OCI-LY3 (cell line): ENCODE results near the gene AGBL1.

ENCODE experiments used
- H2AFZ ChIP-seq: fragments of 200-600, 300-600 bp; shearing (Covaris generic); 2 replicates; pipeline ENCODE4 v1.6.0; 2014; ENCODE audit warnings: antibody characterized with exemption, low read depth, low read length
- H3K27ac ChIP-seq: fragments of 200-600, 300-600 bp; sonication (generic); 2 replicates; pipeline ENCODE4 v1.5.1; 2014; ENCODE audit warnings: mild to moderate bottlenecking, low read length, moderate library complexity, mixed read lengths
- H3K27me3 ChIP-seq: fragments of 200-600, 300-600 bp; sonication (generic); 2 replicates; pipeline ENCODE4 v1.6.1; 2014; ENCODE audit warnings: low read depth, low read length, mixed read lengths
- H3K36me3 ChIP-seq: fragments of 200-600, 300-600 bp; sonication (generic); replicated peaks from 2 replicates; pipeline ENCODE3; 2014; ENCODE audit warnings: low read depth, low read length, mixed read lengths
- H3K4me1 ChIP-seq: fragments of 300-600, 200-600 bp; sonication (generic); 2 replicates; pipeline ENCODE4 v1.6.1; 2014; ENCODE audit warnings: low read length, mixed read lengths
- H3K4me2 ChIP-seq: fragments of 200-600, 300-600 bp; sonication (generic); 2 replicates; pipeline ENCODE4 v1.6.1; 2014; ENCODE audit warnings: low read length, mixed read lengths
- H3K4me3 ChIP-seq: fragments of 300-600, 200-600 bp; sonication (generic); 2 replicates; pipeline ENCODE4 v1.5.1; 2014; ENCODE audit warnings: antibody characterized with exemption, mild to moderate bottlenecking, low read length, moderate library complexity
- H3K79me2 ChIP-seq: fragments of 300-600, 200-600 bp; shearing (Covaris generic); 2 replicates; pipeline ENCODE4 v1.6.1; 2014; ENCODE audit warnings: mild to moderate bottlenecking, low read length, mixed read lengths
- H3K9ac ChIP-seq: fragments of 300-600, 200-600 bp; shearing (Covaris generic); 2 replicates; pipeline ENCODE4 v1.6.0; 2014; ENCODE audit warnings: mild to moderate bottlenecking, low read length, moderate library complexity
- H3K9me3 ChIP-seq: fragments of 200-600, 300-600 bp; shearing (Covaris generic); 2 replicates; pipeline ENCODE4 v1.6.1; 2014; ENCODE audit warnings: low read length, mixed read lengths; ENCODE audit not compliant: insufficient read depth
- H4K20me1 ChIP-seq: fragments of 200-600, 300-600 bp; sonication (generic); 2 replicates; pipeline ENCODE4 v1.6.1; 2016; ENCODE audit warnings: low read length, mixed read lengths; ENCODE audit not compliant: insufficient read depth
- EZH2phosphoT487 ChIP-seq: fragments of 200-600 bp; shearing (Covaris generic); IDR thresholded peaks from 2 replicates; pipeline ENCODE4 v1.6.1; 2018; ENCODE audit warnings: antibody characterized with exemption, mixed run types, low read depth
- TF ChIP-seq, protein P1 (sequence below): fragments of 200-600, 300-600 bp; sonication (generic); IDR thresholded peaks from 2 replicates; pipeline ENCODE4 v1.5.1; 2014; ENCODE audit warnings: antibody characterized with exemption, low read length, low read depth

Gene AGBL1

GRCh38 chr15:86645925-86646500 is 566.3 kb downstream of the AGBL1 start:
- no peak overlapping the region for H3K9ac ChIP-seq
- TF ChIP-seq EZH2phosphoT487 = no peak
- TF ChIP-seq, protein P1, sequence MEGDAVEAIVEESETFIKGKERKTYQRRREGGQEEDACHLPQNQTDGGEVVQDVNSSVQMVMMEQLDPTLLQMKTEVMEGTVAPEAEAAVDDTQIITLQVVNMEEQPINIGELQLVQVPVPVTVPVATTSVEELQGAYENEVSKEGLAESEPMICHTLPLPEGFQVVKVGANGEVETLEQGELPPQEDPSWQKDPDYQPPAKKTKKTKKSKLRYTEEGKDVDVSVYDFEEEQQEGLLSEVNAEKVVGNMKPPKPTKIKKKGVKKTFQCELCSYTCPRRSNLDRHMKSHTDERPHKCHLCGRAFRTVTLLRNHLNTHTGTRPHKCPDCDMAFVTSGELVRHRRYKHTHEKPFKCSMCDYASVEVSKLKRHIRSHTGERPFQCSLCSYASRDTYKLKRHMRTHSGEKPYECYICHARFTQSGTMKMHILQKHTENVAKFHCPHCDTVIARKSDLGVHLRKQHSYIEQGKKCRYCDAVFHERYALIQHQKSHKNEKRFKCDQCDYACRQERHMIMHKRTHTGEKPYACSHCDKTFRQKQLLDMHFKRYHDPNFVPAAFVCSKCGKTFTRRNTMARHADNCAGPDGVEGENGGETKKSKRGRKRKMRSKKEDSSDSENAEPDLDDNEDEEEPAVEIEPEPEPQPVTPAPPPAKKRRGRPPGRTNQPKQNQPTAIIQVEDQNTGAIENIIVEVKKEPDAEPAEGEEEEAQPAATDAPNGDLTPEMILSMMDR = no peak
- H3K79me2 ChIP-seq = no peaks in the 10 kb centered on the region
- no peaks in the 10 kb centered on the region for H3K36me3 ChIP-seq
- H3K27me3 ChIP-seq = no peaks in the 10 kb centered on the region
- no peaks in the 10 kb centered on the region for H3K4me1 ChIP-seq
- no peaks in the 10 kb centered on the region for H3K9me3 ChIP-seq
- no peak overlapping the region for H2AFZ ChIP-seq
- no peaks in the 10 kb centered on the region for H4K20me1 ChIP-seq
- H3K4me3 ChIP-seq = no peak overlapping the region
- H3K27ac ChIP-seq = no peak overlapping the region
- no peak overlapping the region for H3K4me2 ChIP-seq

GRCh38 chr15:86647810-86648440 is 568.3 kb downstream of the AGBL1 start:
- H3K4me1 ChIP-seq = no peaks in the 10 kb centered on the region
- H3K9me3 ChIP-seq = no peaks in the 10 kb centered on the region
- H2AFZ ChIP-seq = no peak overlapping the region
- H3K4me3 ChIP-seq = no peak overlapping the region
- H4K20me1 ChIP-seq = no peaks in the 10 kb centered on the region
- H3K27me3 ChIP-seq = no peaks in the 10 kb centered on the region
- H3K4me2 ChIP-seq = no peak overlapping the region
- no peak overlapping the region for H3K9ac ChIP-seq
- no peak overlapping the region for H3K27ac ChIP-seq
- TF ChIP-seq, protein P1 = no peak
- no peak for TF ChIP-seq EZH2phosphoT487
- H3K36me3 ChIP-seq = no peaks in the 10 kb centered on the region
- H3K79me2 ChIP-seq = no peaks in the 10 kb centered on the region

DNA sequence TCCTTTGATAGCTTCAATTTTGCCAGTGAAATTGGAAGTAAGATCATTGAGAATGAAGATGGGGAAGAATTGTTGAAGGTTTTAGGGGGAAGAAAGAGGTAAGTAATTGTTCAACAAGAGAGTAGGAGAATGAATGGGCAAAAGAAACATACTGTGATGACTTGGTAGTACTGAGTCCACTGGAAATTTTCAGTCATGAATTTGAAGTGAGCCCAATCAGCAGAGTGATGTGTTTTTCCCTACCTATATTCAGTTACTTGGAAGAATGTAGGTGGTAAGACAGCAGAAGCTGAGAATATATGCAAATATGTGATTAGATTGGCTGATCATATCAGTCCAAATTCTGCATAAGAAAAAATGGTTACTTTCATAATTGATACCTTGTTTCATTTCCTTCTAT is 569.6 kb downstream of the AGBL1 start:
- Histone ChIP-seq H3K79me2 (no peaks in the 10 kb centered on the region), H3K27ac (no peak overlapping the region), H4K20me1 (no peaks in the 10 kb centered on the region), H3K4me3 (no peak overlapping the region), H2AFZ (no peak overlapping the region), H3K4me1 (no peaks in the 10 kb centered on the region), H3K4me2 (no peak overlapping the region), H3K36me3 (no peaks in the 10 kb centered on the region), H3K9ac (no peak overlapping the region), H3K9me3 (no peaks in the 10 kb centered on the region), H3K27me3 (no peaks in the 10 kb centered on the region)
- TF ChIP-seq, protein P1 = no peak
- no peak for TF ChIP-seq EZH2phosphoT487

- TF ChIP-seq, protein P1 = no peak
- no peak for TF ChIP-seq EZH2phosphoT487
- H3K4me1 ChIP-seq = no peaks in the 10 kb centered on the region
- no peak overlapping the region for H3K4me3 ChIP-seq
- H3K27ac ChIP-seq = no peak overlapping the region
- H2AFZ ChIP-seq = peak overlapping the region; percentile 19; the same call in 1 of the 2 replicates
- no peaks in the 10 kb centered on the region for H3K9me3 ChIP-seq
- no peaks in the 10 kb centered on the region for H3K36me3 ChIP-seq
- no peak overlapping the region for H3K4me2 ChIP-seq
- H3K27me3 ChIP-seq = no peaks in the 10 kb centered on the region
- no peaks in the 10 kb centered on the region for H4K20me1 ChIP-seq
- H3K79me2 ChIP-seq = no peaks in the 10 kb centered on the region
- no peak overlapping the region for H3K9ac ChIP-seq
Measured at GRCh38 chr15:86650094-86650493, 570.4 kb downstream of the AGBL1 start.
